Hematopoietic multipotent progenitor cell treated with erythropoietin and hydrocortisone succinate and interleukin-3 and kit ligand, for 17 days (in vitro differentiated cells): Measurements from ENCODE around the gene EDEM2.
"Not testable (repeated sequence)": the region's sequence is repeated elsewhere in the genome, so short reads cannot be mapped to it uniquely, and the experiment has no call there.

ENCODE experiments used
- DNase-seq: peaks from one replicate; pipeline ENCODE4 v3.0.0-alpha.2; 2015; ENCODE audit warnings: low spot score

Gene EDEM2

DNA sequence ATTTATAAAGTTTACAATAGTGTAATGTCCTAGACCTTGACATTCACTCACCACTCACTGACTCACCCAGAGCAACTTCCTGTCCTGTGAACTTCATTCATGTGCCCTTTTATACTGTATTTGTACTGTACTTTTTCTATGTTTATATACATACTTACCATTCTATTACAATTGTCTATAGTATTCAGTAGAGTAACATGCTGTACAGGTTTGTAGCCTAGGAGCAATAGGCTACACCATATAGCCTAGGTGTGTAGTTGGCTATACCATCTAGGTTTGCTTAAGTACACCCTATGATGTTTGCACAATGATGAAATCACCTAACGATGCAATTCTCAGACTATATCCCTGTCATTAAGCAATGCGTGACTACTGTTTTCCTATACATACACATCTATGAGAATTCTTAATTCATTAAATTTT, 17.5 kb downstream of the EDEM2 start:
- DNase-seq, result no peak

DNA sequence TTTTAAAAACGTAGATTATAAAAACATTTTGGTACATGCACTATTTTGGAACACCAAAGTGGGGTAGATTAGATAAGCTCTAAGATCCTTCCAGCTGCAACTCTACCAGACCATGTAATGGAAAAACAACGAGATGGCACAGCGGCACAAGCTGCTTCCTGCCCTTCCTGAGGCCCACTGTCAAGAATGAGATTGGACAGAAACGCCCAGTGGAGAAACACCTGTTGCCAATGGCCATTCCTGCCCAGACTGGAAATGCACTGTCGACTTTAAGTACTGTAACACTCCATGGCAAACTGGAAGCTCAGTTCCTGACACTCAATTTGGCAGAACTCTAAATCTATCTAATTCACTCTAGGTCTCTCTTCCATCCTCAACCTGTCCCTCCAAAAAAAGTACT, 21.4 kb downstream of the EDEM2 start:
- DNase-seq, result no peak

DNA sequence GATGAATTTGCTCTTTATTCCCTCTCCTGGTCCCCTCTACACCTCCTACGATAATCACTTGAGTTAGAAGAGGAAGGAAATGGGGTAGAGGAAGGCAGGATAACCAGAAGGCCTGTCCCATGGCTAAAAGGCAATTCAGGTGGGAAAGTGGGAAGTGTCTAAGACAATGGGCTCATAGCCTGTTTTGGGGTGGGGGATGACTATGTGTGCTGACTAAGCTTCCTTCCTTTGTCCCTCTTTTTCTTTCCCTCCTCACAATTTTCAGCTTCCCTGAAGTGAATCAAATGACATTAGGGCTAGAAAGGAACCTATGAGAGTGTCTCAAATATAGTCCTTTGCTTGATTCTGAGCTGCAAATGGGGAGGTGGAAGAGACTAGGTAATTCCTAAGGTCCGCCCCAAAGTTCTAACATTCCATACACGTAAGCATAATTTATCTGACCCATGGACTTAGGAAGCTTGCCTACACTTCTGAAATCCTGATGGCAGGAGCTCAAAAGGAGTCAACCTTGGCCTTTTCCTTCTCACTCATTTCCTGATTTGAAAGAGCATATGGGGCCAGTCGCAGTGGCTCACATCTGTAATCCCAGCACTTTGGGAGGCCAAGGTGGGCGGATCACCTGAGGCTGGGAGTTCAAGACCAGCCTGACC, 24.3 kb downstream of the EDEM2 start:
- no peak for DNase-seq

DNA sequence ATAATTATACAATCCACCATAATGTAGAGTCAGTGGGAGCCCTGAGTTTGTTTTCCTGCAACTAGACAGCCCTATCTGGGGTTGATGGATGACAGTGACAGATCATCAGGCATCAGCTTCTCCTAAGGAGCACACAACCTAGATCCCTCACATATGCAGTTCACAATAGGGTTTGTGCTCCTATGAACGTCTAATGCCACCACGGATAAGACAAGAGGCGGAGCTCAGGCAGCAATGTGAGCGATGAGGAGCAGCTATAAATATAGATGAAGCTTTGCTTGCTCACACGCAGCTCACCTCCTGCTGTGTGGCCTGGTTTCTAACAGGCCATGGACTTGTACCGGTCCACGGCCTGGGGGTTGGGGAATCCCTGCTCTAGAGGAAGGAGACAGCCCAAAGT, 25.9 kb downstream of the EDEM2 start:
- no peak for DNase-seq

DNA sequence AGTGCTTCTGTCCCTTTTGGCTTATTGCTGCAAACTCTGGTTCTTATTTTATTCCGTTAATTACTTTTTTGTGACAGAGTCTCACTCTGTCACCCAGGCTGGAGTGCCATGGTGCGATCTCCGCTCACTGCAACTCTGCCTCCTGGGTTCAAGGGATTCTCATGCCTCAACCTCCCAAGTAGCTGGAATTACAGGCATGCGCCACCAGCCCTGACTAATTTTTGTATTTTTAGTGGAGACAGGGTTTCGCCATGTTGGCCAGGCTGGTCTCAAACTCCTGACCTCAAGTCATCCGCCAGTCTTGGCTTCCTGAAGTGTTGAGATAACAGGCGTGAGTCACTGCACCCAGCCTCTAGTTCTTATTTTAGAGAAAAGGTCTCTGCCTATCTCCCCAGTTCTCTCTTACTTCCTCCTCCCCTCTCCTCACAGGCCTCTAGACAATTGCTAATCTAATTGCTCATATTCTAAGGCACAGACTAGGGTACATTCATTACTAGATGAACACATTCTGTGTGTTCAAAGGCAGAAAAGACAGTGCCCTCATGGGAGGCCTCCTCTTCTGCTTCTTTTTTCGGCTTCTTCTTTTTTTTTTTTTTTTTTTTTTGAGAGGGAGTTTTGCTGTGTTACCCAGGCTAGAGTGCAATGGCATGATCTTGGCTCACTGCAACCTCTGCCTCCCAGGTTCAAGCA, 27.0 kb downstream of the EDEM2 start:
- DNase-seq, result peak; percentile 13

DNA sequence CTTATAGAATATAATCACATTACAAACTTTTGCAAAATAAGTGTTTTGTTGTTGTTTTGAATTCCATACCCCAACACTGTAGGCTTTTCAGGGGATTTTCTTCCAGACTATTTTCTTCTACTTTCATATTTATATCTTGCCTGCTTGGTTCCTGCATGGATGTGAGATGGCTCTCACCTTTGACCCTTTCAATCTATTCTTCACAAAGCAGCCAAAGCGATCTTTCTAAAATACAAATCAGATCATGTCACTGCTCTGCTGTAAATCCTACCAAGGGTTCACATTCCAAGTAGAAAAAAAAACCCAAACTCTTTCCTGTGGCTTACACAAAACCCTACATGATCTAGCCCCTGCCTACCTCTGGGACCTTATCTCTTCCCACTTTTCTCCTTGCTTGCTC, 29.5 kb downstream of the EDEM2 start:
- DNase-seq, result no peak

DNA sequence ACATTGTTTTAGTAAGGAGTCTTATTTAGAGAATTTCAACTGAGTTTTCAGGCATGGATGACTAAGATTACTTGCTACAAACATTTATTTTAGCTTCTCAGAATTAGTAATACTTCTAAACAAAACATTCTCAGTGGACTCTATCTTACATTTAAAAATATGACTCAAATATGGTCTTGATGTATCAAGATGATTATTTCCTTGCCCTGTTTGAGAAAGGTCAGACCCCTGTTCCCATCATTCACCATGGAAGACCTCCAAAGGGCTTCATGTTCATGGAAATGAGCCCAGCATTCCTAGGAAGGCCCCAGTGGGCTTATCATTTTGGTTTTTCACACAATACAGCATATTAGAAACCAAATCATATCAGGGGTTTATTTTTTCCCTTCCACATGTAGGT, 29.9 kb downstream of the EDEM2 start:
- no peak for DNase-seq

DNA sequence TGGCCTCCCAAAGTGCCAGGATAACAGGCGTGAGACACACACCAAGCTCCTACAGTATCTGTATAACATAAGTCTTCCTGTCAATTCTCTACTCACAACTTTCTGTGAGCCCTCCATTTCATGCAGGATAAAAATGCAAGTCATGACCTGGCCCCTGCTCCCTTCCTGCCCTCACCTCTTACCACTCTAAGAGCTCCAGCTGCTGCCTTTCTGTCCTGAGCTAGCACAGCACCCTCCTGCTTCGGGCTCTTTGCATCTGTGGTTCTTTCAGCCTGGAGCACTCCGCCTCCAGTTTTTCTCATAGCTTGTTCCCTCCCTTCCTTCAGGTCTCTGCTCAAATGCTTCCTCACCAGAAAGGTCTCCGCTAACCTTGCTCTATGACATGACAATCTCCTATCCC, 30.9 kb downstream of the EDEM2 start:
- DNase-seq, result no peak

DNA sequence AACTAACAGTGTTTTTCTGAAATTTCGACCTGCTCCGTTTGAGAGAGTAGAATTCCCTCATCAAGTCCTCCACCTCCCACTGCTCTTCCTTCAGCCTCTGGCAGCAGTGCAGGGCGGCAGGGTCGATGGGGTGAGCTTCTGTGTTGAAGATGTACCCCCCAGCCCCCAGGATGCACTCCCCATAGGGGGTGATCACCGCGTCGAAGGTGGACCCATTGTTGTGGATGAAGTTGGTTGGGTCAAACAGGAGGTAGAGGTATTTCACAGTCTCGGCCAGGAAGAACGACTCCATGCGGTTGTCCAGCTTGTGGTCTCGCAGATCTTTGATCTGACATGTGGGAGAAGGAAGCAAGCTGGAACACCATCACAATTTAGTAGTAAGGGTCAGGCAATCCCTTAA, 31.5 kb downstream of the EDEM2 start:
- no peak for DNase-seq

DNA sequence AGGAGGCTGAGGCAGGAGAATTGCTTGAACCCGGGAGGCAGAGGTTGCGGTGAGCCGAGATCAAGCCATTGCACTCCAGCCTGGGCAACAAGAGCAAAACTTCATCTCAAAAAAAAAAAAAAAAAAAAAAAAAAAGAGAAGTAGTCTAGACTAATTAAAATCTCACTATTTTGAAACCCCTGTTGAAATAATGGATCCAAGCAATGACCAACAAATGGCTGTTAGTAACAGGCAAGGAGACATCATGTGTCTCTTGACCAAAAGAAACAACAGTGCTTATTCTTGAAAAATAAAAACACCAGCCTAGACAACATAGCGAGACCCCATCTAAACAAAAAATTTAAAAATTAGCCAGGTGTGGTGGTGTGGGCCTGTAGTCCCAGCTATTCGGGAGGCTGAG, 34.9 kb downstream of the EDEM2 start:
- DNase-seq, result not testable (repeated sequence)

DNA sequence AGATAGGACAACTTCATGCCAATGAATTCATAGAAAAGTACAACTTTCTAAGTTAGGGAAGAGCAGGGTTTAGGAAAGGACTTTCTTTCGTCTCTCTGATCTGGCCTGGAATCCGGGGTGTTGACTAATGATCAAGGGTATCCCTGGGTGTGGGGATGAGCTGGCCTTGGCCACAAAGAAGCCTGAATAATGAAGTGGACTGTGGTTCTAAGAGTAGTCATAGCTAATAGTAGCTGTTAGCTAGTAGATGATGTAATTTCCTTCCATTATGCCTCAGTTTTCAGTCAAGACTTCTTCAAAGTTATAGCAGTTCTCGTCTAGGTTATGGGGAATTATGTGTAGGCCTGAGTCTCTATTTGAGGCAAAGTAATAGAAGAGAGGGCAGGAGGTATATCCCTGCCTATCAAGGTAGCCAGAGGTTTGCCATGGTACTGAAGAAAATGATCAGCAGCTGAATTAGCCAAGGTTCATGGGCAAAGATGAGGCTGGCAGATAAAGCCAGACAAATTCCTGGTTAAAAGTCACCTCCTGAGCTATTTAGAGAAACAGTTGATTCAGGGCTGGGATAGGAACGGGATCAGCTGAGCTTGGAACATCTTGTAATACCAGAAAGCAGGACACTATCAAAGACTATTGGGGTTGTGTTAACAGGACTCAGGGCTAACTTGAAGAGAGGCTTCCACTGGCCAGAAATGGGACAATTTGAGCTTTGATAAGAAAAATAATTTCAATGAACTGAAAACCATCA, 35.8 kb downstream of the EDEM2 start:
- no peak for DNase-seq

DNA sequence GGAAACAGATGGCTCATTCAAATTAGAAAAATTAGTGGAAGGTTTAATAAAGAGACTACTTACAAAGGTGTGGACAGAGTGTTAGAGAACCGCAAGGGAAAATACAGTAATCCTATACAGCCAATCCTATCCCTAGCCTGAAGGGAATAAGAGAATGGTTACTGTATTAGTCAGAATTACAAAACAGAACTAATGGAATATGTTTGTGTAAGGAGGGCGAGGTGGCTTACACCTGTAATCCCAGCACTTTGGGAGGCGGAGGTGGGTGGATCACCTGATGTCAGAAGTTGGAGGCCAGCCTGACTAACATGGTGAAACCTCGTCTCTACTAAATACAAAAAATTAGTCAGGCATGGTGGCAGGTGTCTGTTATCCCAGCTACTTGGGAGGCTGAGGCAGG, 38.2 kb downstream of the EDEM2 start:
- DNase-seq, result no peak

DNA sequence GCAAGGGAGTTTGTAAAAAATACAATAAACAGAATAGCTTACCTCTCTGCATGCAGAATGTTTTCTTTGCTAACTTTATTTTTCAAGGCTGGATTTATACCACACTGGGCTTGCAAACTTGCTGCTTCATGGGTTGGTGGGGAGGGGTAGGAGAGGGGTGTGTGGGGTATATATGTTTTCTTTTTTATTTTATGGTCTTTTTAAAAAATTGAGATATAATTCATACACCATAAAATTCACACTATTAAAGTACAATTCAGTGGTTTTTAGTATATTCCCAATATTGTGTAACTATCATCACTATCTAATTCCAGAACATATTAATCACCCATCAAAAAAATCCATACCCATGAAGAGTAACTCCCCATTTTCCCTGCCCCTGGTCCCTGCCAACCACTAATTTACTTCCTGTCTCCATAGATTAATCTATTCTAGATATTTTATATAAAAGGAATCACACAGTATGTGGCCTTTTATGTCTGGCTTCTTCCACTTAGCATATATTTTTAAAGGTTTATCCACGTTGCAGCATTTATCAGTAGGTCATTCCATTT, 40.2 kb downstream of the EDEM2 start:
- no peak for DNase-seq

DNA sequence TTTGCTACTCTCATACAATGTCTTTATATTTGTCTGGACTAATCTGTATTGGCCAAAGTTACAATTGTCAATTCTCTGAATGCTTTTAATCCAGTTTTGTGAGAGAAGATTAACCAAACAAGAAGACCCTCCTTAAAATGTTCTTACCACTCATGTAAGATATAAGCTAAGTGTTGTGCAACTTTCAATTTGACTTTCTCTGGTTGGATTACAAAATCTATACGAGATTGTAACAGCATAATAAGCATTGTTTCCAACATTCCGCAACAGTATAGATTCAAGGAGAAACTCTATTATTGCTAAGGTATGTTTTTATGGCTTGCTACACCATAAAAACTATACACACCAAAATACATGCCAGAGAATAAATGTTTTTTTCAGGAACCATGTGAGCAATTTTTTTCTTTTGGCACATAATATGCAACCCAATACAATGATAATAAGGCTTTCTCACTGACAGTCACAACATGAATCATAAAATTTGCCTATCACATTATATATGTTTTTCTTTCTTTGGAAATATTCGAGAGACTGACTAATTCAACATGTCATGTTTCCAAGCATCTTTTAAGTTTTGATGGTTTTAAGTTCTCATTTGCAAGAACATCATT, 42.3 kb downstream of the EDEM2 start:
- DNase-seq, result no peak

DNA sequence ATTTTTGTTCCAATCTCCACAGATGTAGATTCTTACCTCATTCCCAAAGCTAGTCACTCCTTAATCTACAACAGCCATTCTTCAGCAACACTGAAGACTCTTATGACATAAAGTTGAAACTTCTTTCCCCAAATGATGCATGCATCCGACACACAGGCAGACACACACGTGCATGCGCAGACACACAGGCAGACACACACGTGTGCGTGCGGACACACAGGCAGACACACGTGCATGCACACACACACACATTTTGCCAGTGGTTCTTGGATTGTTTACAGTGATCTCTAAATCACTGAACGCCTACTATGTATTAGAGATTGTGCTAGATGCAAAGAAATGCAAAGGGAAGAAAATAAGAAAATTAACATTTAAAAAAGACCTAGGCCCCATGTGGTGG, 45.5 kb downstream of the EDEM2 start:
- no peak for DNase-seq

DNA sequence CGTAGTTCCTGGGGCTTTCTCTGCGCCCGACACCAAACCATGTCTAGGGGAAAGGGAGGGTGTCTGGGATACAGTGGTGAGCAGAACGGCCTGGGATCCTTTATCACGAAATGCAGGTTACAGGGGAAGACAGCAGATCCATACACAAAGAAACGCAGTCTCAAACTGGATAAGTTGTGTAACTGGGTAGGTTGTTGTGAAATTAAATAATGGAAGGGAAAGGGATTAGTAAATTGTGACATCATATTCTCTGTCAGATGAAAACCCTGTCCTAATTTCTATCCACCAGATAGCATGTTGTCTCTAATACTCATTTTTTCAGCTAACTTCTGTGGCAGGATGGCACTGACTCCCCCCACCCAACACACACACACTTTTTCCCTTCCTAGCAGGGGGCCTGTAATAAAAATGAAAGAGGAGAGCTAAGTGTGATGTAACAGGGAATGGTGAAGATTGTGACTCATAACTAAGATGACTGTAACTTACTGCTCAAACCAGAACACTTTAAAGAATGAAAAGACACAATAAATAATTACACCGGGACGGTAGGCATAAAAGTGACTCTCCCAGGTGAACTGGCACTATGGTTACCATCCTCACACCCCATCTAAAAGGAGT, 53.8 kb downstream of the EDEM2 start:
- no peak for DNase-seq

DNA sequence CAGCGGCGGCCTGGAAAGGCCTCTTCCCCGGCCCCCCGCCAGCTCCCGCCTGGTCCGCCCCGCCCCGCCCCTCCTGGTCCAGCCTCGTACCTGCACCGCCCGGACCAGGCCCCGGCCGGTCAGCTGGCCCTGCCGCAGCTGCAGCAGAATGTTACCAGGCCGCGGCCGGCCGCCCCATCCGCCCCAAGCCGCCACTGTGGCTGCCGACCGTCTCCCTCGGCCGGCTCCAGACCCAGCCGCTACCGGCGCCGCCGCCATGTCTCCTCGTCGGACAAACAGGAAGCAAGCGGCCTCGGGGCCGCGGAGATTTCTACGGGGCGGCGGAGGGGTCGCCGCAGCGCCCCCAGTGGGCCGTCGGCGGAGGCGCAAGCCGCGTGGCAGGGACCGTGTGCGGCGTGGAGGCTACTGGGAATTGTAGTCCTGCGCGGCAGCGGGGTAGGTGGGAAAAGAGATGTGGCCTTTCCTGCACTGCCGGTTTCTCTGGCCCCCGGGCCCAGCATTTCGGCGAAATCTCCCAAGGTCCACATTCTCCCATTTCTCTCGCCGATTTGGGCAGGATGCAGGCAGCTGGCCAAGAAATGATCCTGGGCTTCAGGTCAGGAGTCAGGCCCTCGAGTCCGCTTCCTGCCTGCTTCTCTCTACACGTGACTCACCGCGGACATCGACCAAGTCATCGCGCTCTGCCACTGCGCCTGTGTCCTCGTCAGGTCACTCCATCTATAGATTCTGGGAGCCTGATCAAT, 54.4 kb downstream of the EDEM2 start, which contains the start of gene TRPC4AP:
Gene TRPC4AP, minus strand, starts transcription at position 284 of the 743 bp plus-strand sequence. Its CDS starts 26 bp downstream, at position 258.
- DNase-seq, result peak; percentile 93

DNA sequence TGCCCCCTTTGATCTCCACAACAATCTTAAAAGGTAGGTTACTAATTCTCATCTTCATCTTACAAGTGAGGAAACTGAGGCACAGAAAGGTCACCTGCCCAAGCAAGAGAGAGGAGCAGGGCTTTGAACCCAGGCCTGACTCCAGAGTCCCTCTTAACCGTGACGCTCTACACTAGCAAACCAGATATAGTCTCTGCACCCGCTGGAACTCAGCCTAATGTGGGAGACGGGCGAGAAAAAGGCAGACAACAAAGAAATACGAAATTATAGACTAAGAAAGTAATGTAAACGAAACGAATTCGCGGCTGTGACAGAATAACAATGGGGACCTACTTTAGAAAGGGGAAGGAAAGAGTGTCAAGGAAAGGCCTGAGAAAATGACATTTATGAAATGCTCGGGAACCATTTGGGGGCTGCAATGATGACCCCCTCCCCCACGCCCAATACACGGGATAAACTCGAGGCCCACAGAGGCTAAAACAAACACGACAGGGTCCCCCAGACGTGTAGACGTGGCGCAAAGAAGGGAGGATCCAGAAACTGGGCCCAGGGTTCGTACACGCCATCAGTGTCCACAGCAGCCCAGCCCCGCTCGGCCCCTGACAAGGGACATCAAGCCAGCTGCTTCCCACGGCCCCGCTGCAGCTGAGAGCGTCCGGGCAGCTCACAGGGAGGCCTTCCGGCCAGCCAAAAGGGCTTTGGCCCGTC, 55.2 kb downstream of the EDEM2 start:
- peak; percentile 43 for DNase-seq

DNA sequence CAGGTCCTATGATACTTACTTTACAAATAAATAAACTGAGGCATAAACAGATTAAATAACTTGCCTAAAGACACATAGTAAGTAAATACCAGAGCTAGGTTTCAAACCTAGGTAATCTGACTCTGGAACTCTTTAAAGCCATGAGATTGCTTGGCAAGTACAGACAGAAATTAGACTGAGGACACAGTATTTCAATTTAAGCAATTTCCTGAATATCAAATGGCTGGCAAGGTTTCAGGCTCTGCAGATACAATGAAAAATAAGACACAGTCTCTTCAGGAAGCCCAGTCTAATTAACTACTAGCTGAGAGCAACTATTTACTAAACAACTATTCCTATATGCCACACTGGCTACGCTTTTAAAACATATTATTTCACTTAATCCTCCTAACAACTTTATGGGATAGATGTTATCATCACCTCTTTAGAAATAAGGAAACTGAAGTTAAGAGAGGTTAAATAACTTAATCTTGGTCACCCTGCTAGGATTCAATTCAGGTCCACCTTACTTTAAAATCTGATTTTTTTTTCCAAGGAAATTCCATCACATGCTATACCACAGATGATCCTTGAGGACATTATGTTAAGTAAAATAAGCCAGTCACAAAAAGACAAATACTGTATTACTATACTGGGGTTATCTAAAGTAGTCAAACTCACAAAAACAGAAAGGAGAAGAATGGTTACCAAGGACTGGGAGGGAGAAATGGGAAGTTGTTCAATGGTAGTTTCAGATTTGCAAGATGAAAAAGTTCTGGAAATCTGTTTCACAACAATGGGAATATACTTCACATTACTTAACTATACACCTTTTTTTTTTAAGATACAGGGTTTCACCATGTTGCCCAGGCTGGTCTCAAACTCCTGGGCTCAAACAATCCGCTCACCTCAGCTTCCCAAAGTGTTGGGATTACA, 58.6 kb downstream of the EDEM2 start:
- no peak for DNase-seq

DNA sequence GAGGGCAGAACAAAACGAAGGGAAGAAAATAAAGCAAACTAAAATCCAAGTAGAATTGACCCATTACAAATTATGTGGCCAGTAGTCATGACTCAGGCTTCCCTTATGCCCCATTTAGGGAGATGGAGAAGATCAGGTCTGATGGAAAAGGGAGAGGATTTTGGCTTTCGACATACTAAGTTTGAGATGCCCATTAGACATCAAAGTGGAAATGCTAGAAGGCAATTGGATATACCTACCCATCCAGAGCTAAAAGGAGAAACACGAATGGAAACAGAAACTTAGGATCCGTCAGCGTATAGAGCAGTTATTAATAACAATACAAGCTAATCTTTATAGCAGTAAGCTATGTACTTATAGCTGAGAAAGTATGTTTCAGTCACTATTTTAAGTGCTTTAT, 59.3 kb downstream of the EDEM2 start:
- no peak for DNase-seq
